MM.1S (cell line): ENCODE data around the gene EIF4E1B.

Experiments
- DNase-seq: peaks from one replicate; pipeline ENCODE4 v3.0.0-alpha.2; 2015
- H2AFZ ChIP-seq: fragments of 300-600 bp; sonication (generic); 2 replicates; pipeline ENCODE4 v1.6.0; 2016; ENCODE audit warnings: antibody characterized with exemption, low read length
- H3F3A ChIP-seq: fragments of 300-600 bp; sonication (generic); 2 replicates; pipeline ENCODE4 v1.6.1; 2016; ENCODE audit warnings: mild to moderate bottlenecking, antibody characterized with exemption, low read length, moderate library complexity, mixed read lengths; ENCODE audit not compliant: insufficient read depth
- H3K27ac ChIP-seq: fragments of 300-600 bp; sonication (generic); 2 replicates; pipeline ENCODE4 v1.5.1; 2016; ENCODE audit warnings: mild to moderate bottlenecking, low read length
- H3K27me3 ChIP-seq: fragments of 300-600 bp; sonication (generic); replicated peaks from 2 replicates; pipeline ENCODE4 v1.6.0; 2016; ENCODE audit warnings: low read length; ENCODE audit not compliant: insufficient read depth
- H3K36me3 ChIP-seq: fragments of 300-600 bp; sonication (generic); replicated peaks from 2 replicates; pipeline ENCODE4 v1.6.1; 2016; ENCODE audit warnings: mild to moderate bottlenecking, low read length, mixed read lengths; ENCODE audit not compliant: insufficient read depth
- H3K4me1 ChIP-seq: fragments of 300-600 bp; sonication (generic); 2 replicates; pipeline ENCODE4 v1.6.1; 2016; ENCODE audit warnings: low read length, mixed read lengths
- H3K4me2 ChIP-seq: fragments of 300-600 bp; sonication (generic); 2 replicates; pipeline ENCODE4 v1.6.0; 2016; ENCODE audit warnings: low read depth, low read length
- H3K4me3 ChIP-seq: fragments of 300-600 bp; sonication (generic); 2 replicates; pipeline ENCODE4 v1.5.1; 2016; ENCODE audit warnings: low read length, mixed read lengths
- H3K79me2 ChIP-seq: fragments of 300-600 bp; sonication (generic); 2 replicates; pipeline ENCODE4 v1.6.1; 2016; ENCODE audit warnings: mixed run types, low read length, mixed read lengths
- H3K9ac ChIP-seq: fragments of 300-600 bp; sonication (generic); 2 replicates; pipeline ENCODE4 v1.6.1; 2016; ENCODE audit warnings: low read length, mixed read lengths
- H3K9me2 ChIP-seq: fragments of 300-600 bp; sonication (generic); replicated peaks from 2 replicates; pipeline ENCODE4 v1.6.1; 2016; ENCODE audit warnings: mild to moderate bottlenecking, low read length, mixed read lengths; ENCODE audit not compliant: insufficient read depth
- H3K9me3 ChIP-seq: fragments of 300-600 bp; sonication (generic); replicated peaks from 2 replicates; pipeline ENCODE4 v1.6.1; 2016; ENCODE audit warnings: mild to moderate bottlenecking, low read length, mixed read lengths; ENCODE audit not compliant: insufficient read depth
- H4K20me1 ChIP-seq: fragments of 300-600 bp; sonication (generic); 2 replicates; pipeline ENCODE4 v1.6.1; 2016; ENCODE audit warnings: mild to moderate bottlenecking, low read length, moderate library complexity, mixed read lengths; ENCODE audit not compliant: insufficient read depth
- EZH2 ChIP-seq: fragments of 300-600 bp; sonication (generic); optimal IDR thresholded peaks from 2 replicates; pipeline ENCODE3; 2017; ENCODE audit warnings: low read depth, mild to moderate bottlenecking, antibody characterized with exemption, low read length, mixed read lengths
- EZH2phosphoT487 ChIP-seq: fragments of 300-600 bp; sonication (generic); IDR thresholded peaks from 2 replicates; pipeline ENCODE4 v1.6.1; 2018; ENCODE audit warnings: antibody characterized with exemption, low read length
- TF ChIP-seq, protein P1 (sequence below): fragments of 300-600 bp; sonication (generic); IDR thresholded peaks from 2 replicates; pipeline ENCODE4 v1.5.1; 2016; ENCODE audit warnings: antibody characterized with exemption, low read length, mixed read lengths

EIF4E1B gene

DNA sequence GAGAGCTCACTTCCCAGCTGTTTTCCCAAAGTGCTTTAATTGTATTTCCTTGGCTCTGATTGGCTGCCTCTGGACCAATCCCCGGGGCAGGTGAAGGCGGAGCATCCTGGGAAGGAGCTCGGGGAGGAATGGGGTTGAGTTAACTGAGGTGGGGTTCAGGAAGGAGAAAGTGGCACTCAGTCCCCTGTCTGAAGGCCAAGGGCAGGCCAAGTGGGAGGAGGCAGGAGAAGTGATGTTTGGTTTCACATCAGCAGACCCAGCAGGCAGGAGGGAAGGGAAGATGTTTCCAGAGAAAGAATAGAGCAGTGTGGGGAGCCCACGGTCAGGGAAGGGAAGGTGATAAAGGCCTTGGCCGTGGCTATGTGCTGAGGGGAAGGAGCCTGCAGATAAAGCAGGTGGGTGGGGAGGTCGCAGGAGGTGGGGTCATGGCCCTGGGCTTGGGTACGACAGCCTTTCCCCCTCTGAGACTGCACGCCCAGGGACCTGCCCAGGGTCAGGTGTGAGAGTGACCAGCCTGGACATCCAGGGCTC, 19.9 kb downstream of the EIF4E1B start:
- TF ChIP-seq EZH2 (no peak), EZH2phosphoT487 (no peak)
- TF ChIP-seq, protein P1, sequence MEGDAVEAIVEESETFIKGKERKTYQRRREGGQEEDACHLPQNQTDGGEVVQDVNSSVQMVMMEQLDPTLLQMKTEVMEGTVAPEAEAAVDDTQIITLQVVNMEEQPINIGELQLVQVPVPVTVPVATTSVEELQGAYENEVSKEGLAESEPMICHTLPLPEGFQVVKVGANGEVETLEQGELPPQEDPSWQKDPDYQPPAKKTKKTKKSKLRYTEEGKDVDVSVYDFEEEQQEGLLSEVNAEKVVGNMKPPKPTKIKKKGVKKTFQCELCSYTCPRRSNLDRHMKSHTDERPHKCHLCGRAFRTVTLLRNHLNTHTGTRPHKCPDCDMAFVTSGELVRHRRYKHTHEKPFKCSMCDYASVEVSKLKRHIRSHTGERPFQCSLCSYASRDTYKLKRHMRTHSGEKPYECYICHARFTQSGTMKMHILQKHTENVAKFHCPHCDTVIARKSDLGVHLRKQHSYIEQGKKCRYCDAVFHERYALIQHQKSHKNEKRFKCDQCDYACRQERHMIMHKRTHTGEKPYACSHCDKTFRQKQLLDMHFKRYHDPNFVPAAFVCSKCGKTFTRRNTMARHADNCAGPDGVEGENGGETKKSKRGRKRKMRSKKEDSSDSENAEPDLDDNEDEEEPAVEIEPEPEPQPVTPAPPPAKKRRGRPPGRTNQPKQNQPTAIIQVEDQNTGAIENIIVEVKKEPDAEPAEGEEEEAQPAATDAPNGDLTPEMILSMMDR = no peak
- no peaks in the 10 kb centered on the region for H3F3A ChIP-seq
- no peaks in the 10 kb centered on the region for H3K27me3 ChIP-seq
- H3K27ac ChIP-seq = no peak overlapping the region
- H3K4me1 ChIP-seq = peaks cover 19% of the 10 kb centered on the region
- no peaks in the 10 kb centered on the region for H3K9me2 ChIP-seq
- peaks cover 13% of the 10 kb centered on the region for H3K79me2 ChIP-seq
- H3K4me2 ChIP-seq = no peak overlapping the region
- H3K36me3 ChIP-seq = no peaks in the 10 kb centered on the region
- no peaks in the 10 kb centered on the region for H3K9me3 ChIP-seq
- no peak overlapping the region for H2AFZ ChIP-seq
- H4K20me1 ChIP-seq = no peaks in the 10 kb centered on the region
- no peak for DNase-seq
- no peak overlapping the region for H3K4me3 ChIP-seq
- no peak overlapping the region for H3K9ac ChIP-seq

DNA sequence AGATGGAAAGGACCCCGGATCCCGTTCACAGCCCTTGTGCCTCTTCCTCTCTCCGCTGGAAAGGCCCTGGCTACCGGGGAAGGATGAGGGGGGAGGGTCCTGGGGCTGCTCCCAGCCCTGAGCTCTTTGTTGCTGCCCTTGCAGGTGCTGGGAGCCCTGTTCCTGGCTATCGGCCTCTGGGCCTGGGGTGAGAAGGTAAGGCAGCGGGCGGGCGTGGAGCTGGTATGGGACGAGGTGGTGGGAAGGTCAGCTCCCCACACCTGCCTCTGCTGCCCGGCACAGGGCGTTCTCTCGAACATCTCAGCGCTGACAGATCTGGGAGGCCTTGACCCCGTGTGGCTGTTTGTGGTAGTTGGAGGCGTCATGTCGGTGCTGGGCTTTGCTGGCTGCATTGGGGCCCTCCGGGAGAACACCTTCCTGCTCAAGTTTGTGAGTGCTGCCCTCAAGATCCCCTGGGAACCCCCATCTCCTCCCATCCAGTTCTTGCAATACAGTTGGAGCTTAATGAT, 21.1 kb downstream of the EIF4E1B start:
- Histone ChIP-seq H3K9ac (no peak overlapping the region), H3K36me3 (no peaks in the 10 kb centered on the region), H3K9me3 (no peaks in the 10 kb centered on the region), H4K20me1 (no peaks in the 10 kb centered on the region), H2AFZ (no peak overlapping the region), H3K27me3 (no peaks in the 10 kb centered on the region), H3K4me2 (no peak overlapping the region), H3F3A (no peaks in the 10 kb centered on the region), H3K4me1 (peaks cover 16% of the 10 kb centered on the region), H3K9me2 (no peaks in the 10 kb centered on the region), H3K79me2 (peaks cover 13% of the 10 kb centered on the region), H3K27ac (no peak overlapping the region), H3K4me3 (no peak overlapping the region)
- TF ChIP-seq EZH2 (no peak), EZH2phosphoT487 (no peak)
- TF ChIP-seq, protein P1 = no peak
- DNase-seq = no peak

DNA sequence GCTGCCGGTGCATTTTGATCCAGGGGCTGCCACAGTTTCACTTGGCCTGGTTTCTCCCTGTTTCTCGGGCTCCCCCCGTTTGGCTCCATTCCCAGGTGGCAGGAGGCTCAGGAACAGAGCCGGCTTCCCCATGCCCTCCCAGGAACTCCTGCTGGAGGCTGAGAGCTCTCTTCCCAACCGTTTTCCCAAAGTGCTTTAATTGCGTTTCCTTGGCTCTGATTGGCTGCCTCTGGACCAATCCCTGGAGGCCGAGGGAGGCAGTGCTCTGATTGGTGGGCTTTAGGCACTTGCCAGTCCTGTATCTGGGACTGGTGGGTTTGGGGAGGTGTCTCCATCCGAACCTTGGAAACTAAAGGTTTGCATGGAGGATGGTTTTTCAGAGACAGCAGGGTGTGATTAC, 21.7 kb downstream of the EIF4E1B start:
- H2AFZ ChIP-seq = no peak overlapping the region
- no peak for DNase-seq
- no peaks in the 10 kb centered on the region for H3K9me2 ChIP-seq
- TF ChIP-seq, protein P1 = no peak
- no peak for TF ChIP-seq EZH2phosphoT487
- TF ChIP-seq EZH2 = no peak
- H3K4me3 ChIP-seq = no peak overlapping the region
- peaks cover 13% of the 10 kb centered on the region for H3K79me2 ChIP-seq
- no peaks in the 10 kb centered on the region for H3F3A ChIP-seq
- no peaks in the 10 kb centered on the region for H4K20me1 ChIP-seq
- no peak overlapping the region for H3K9ac ChIP-seq
- no peaks in the 10 kb centered on the region for H3K36me3 ChIP-seq
- no peaks in the 10 kb centered on the region for H3K27me3 ChIP-seq
- H3K4me2 ChIP-seq = no peak overlapping the region
- no peaks in the 10 kb centered on the region for H3K9me3 ChIP-seq
- no peak overlapping the region for H3K27ac ChIP-seq
- peaks cover 13% of the 10 kb centered on the region for H3K4me1 ChIP-seq
